Keratinocyte (primary cell): ENCODE data around the gene MLH1.

Source experiments
- CTCF ChIP-seq, 3 experiments: IDR thresholded peaks in 1 of 3; conservative IDR thresholded peaks in 1 of 3; optimal IDR thresholded peaks in 1 of 3; 2 replicates in 2 of 3; 3 replicates in 1 of 3; pipeline versions ENCODE3 to v1.5.1; 2011; ENCODE audit warnings: low read length in 3 of 3, mild to moderate bottlenecking in 3 of 3, moderate library complexity in 2 of 3, control low read depth in 1 of 3, inconsistent platforms in 1 of 3; ENCODE audit not compliant: insufficient read depth in 2 of 3; ENCODE audit errors: extremely low read depth in 1 of 3
- EZH2 ChIP-seq: IDR thresholded peaks from one replicate; pipeline ENCODE4 v1.6.1; 2012; ENCODE audit warnings: inconsistent platforms, mild to moderate bottlenecking, low read length, moderate library complexity

- TF ChIP-seq CTCF (optimal IDR thresholded peaks at IDR 0.05 in 1 of 3, IDR thresholded peaks at IDR 0.05 in 1 of 3, conservative IDR thresholded peaks at IDR 0.05 in 1 of 3; ENCODE audit: extremely low read depth in 1 of 3, insufficient read depth in 2 of 3, low read length in 3 of 3): no peak
- no peak for TF ChIP-seq EZH2
Observed at GRCh38 chr3:37029111-37029510, 35.8 kb downstream of the MLH1 start.
